ENCODE measurements around the gene TMEM205. TPM values are rescaled to one million over a fixed set of nuclear protein-coding genes. Genes with fewer than 3 reads are reported as not detected.
"Not testable (repeated sequence)": the region's sequence is repeated elsewhere in the genome, so short reads cannot be mapped to it uniquely, and the experiment has no call there.

The TMEM205 gene
- total RNA-seq, 3 donors from 2014 or later: 33.5 to 38.9 (median 33.7) TPM

DNA sequence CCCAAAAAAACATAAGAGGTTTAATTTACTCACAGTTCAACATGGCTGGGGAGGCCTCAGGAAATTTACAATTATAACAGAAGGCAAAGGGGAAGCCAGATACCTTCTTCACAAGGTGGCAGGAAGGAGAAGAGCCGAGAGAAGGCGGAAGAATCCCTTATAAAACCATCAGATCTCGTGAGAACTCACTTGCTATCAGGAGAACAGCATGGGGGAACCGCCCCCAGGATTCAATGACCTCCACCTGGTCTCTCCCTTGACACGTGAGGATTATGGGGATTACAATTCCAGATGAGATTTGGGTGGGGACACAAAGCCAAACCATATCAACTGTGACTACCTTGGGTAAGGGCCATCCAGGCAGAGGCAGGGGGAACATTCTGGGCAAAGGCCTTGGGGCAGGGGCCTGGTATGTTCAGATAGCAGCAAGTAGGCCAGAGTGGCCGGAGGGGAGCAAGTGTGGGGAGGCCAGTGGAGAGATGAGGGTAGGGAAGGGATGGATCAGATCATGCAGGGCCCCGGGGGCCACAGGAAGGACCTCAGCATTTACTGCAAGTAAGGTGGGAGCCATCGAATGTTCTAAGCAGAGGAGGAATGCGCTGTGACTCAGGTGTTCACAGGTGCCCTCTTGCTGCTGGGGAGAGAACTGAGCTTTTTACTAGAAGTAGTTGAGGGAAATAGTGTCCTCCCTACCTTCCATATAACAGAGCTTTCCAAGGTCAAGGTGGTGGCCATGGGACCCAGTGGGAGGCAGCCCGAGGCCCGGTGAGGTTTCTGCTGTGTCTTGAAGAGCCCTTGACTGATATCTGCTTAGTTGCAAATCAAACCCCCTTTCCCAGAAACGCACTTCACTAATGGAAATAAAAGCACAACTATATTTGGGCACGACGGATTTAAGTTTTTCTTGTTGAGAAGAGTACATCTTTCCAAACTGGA is 24.6 kb downstream of the TMEM205 start:
- H3K27me3 Mint-ChIP-seq (ENCODE audit: low read depth): peaks cover 6% of the 10 kb centered on the region
- ATAC-seq: no peak
- DNase-seq: no peak
- peak overlapping the region; percentile 1 for H3K4me3 Mint-ChIP-seq
- H3K36me3 Mint-ChIP-seq (ENCODE audit: insufficient read depth): no peaks in the 10 kb centered on the region
- no peaks in the 10 kb centered on the region for H3K9me3 Mint-ChIP-seq
- H3K4me1 Mint-ChIP-seq (ENCODE audit: low read depth): peaks cover 19% of the 10 kb centered on the region

DNA sequence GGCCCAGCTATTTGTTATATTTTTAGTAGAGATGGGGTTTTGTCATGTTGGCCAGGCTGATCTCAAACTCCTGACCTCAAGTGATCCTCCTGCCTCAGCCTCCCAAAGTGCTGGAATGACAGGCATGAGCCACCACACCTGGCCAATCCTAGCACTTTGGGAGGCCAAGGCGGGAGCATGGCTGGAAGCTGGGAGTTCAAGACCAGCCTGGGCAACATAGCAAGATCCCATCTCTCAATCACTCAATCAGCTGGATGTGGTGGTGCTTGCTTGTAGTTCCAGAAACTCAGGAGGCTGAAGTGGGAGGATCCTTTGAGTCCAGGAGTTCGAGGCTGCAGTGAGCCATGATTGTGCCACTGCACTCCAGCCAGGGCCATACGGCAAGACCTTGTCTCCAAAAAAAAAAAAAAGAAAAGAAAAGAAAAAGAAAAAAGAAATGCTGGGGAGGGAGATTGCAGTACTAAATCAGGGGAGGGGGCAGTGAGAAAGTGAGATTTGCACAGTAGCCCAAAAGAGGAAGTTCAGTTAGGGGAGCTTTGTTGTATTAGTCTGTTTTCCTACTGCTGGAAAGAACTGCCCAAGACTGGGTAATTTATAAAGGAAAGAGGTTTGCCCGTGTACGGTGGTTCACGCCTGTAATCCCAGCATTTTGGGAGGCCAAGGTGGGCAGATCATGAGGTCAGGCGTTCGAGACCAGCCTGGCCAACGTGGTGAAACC is 25.6 kb downstream of the TMEM205 start:
- H3K27me3 Mint-ChIP-seq (ENCODE audit: low read depth); DNase-seq; H3K9me3 Mint-ChIP-seq; H3K36me3 Mint-ChIP-seq (ENCODE audit: insufficient read depth); H3K4me3 Mint-ChIP-seq; ATAC-seq: not testable (repeated sequence)
- peaks cover 19% of the 10 kb centered on the region for H3K4me1 Mint-ChIP-seq (ENCODE audit: low read depth)

DNA sequence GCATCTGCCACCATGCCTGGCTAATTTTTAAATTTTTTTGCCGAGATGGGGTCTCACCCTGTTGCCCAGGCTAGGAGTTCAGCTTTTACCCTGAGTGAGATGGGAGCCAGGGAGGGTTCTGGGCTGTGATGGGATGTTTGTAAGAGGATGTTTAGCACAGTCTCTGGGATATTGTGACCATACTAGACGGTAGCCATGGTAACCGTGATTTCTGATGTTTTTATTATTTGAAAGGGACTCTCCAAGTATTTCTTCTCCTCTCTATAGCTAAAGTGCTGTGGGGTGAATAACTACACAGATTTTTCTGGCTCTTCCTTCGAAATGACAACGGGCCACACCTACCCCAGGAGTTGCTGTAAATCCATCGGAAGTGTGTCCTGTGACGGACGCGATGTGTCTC is 39.7 kb downstream of the TMEM205 start:
- Mint-ChIP-seq H3K4me1 (ENCODE audit: low read depth) (no peaks in the 10 kb centered on the region), H3K36me3 (ENCODE audit: insufficient read depth) (no peaks in the 10 kb centered on the region), H3K27me3 (ENCODE audit: low read depth) (peaks cover 14% of the 10 kb centered on the region), H3K4me3 (no peak overlapping the region), H3K9me3 (no peaks in the 10 kb centered on the region)
- ATAC-seq (no peak), DNase-seq (no peak)

DNA sequence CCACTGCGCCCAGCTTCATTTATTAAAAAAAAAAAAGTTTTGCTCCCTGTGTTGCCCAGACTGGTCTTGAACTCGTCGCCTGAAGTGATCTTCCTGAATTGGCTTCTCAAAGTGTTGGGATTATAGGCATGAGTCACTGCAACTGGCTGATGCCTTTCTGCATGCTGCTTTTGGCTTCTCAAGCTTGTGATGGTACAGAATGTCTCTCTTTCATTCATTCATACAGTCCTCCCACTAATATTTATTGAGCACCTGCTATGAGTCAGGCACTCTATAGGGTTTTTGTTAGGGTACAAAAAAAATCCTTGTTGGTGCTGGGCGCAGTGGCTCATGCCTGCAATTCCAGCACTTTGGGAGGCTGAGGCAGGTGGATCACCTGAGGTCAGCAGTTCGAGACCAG is 41.1 kb downstream of the TMEM205 start:
- DNase-seq (no peak), ATAC-seq (no peak)
- Mint-ChIP-seq H3K4me1 (ENCODE audit: low read depth) (no peaks in the 10 kb centered on the region), H3K4me3 (no peak overlapping the region), H3K36me3 (ENCODE audit: insufficient read depth) (no peaks in the 10 kb centered on the region), H3K9me3 (no peaks in the 10 kb centered on the region), H3K27me3 (ENCODE audit: low read depth) (peaks cover 14% of the 10 kb centered on the region)

DNA sequence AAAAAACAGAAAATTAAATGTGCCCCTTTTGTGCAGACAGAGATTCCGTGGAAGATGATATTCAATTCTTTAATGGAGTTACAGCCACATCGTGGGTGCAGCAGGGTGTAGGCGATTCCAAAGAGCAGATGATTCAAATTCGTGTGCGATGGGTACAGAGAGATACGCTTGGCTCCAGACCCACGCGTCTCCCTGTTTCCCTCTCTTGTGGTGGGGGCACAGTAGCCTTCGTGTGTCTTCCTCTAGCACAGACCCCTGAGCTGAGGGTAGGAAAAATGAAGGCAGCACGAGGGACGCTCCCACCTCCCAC is 45.3 kb downstream of the TMEM205 start:
- Mint-ChIP-seq H3K4me3 (no peak overlapping the region), H3K4me1 (ENCODE audit: low read depth) (no peaks in the 10 kb centered on the region), H3K36me3 (ENCODE audit: insufficient read depth) (no peaks in the 10 kb centered on the region), H3K27me3 (ENCODE audit: low read depth) (peaks cover 8% of the 10 kb centered on the region), H3K9me3 (no peaks in the 10 kb centered on the region)
- DNase-seq (no peak), ATAC-seq (no peak)

DNA sequence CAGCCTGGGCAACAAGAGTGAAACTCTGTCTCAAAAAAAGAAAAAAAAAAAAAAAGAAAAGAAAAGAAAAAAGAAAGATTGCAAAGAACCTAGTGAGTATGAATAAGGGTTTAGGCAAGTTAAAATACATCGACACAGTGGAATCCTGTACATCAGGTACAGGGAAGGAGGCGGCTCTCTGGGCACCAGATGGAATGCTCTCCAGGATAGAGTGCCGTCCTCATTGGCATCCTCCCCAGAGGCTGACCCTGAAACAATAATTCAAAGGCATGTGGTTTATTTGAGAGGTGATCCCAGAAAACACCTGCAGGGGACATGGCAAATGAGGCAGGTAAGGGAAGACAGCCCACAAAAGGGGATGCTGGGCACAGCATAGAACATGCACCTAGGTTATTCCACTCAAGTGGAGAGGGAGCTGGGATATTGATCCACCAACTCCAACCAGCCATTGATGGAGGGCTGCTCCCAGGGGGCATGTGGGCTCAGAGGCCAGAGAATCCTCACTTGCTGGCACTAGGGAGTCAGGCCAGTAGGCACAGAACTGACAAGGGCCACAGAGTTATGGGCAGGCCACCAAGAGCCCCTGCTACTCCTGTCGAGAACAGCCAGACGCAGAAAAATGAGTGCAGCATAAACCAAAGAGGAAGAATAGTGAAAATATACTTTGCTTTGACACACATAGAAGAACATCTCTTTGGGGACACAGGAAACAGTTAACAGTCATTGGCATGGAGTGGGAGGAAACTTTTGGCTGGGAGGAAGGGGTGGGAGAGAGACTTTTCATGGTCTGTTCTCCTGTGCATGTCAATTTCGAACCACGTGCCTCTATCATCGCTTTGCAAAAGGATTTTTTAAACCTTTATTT is 45.9 kb downstream of the TMEM205 start:
- H3K4me3 Mint-ChIP-seq: no peak overlapping the region
- peaks cover 9% of the 10 kb centered on the region for H3K27me3 Mint-ChIP-seq (ENCODE audit: low read depth)
- no peaks in the 10 kb centered on the region for H3K36me3 Mint-ChIP-seq (ENCODE audit: insufficient read depth)
- ATAC-seq (no peak), DNase-seq (no peak)
- H3K9me3 Mint-ChIP-seq: no peaks in the 10 kb centered on the region
- no peaks in the 10 kb centered on the region for H3K4me1 Mint-ChIP-seq (ENCODE audit: low read depth)

DNA sequence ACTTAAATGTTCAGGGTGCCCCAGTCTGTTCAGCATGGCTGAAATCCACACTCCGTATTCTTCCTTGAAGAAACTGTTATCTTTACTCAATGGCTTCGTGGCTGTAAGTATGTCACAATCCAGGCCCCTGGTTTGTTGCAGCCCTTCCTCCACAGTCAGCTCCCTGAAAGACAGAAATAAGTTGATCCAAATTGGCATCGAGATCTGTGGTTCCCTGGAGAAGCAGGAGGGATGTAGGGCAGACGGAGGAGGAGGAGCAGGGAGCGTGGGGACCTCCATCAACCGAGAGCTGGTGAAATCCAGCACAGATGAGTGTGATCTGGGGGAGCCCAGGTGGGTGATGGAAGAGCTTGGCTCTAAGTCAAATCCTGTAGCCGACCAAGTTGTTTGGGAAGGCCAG is 49.8 kb downstream of the TMEM205 start:
- DNase-seq: no peak
- no peak for ATAC-seq
- Mint-ChIP-seq H3K4me3 (no peak overlapping the region), H3K4me1 (ENCODE audit: low read depth) (peaks cover 9% of the 10 kb centered on the region), H3K36me3 (ENCODE audit: insufficient read depth) (no peaks in the 10 kb centered on the region), H3K27me3 (ENCODE audit: low read depth) (peaks cover 14% of the 10 kb centered on the region), H3K9me3 (no peaks in the 10 kb centered on the region)

DNA sequence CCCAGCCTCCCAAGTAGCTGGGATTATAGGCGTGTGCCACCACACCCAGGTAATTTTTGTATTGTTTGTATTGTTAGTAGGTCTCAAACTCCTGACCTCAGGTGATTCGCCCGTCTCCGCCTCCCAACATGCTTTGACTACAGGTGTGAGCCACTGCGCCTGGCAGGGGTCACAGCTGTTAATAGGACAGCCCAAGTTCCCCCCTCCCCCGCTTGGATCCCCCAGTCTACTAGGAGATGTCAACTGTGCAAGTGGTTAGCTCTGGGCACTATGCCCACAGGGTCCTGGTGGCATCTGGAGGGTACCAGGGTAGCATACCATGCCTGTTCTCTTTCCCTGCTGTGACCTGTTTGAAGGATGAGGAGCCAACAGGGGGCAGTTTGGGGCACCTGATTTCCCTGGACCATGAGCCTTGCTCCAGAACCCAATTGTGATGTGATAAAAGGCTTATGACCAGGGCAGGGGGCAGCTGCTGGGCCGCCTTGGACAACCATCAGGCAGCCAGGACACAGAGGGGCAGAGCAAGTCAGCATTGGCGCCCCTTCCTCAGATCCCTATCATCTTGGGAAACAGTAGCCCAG is 50.3 kb downstream of the TMEM205 start, which contains the start of gene TSPAN16:
Gene TSPAN16, plus strand, starts transcription at position 496 of the 581 bp plus-strand sequence. CDS start 138 bp downstream, outside the sequence.
- Mint-ChIP-seq H3K27me3 (ENCODE audit: low read depth) (peaks cover 17% of the 10 kb centered on the region), H3K4me1 (ENCODE audit: low read depth) (peaks cover 9% of the 10 kb centered on the region), H3K9me3 (no peaks in the 10 kb centered on the region), H3K4me3 (no peak within 1 kb of the TSS), H3K36me3 (ENCODE audit: insufficient read depth) (no peaks in the 10 kb centered on the region)
- DNase-seq (no peak), ATAC-seq (no peak)

DNA sequence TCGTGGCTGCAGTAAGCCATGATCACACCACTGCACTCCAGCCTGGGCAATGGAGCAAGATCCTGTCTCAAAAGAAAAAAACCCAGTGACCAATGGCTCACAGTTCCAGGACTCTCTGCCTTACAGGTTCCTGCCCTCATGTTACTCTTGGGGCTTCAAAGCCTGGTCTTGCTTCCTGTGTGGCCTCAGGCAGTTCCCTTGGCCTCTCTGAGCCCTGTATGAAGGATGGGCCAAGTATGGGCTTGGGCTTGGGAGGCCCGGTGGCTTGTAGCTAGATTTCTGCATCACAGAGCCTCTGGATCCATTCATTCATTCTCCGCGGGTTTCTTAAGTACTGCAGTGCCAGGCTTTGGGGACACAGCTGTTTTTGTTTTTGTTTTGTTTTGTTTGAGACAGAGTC is 50.9 kb downstream of the TMEM205 start:
- no peak for ATAC-seq
- Mint-ChIP-seq H3K36me3 (ENCODE audit: insufficient read depth) (no peaks in the 10 kb centered on the region), H3K4me1 (ENCODE audit: low read depth) (peaks cover 9% of the 10 kb centered on the region), H3K9me3 (no peaks in the 10 kb centered on the region), H3K4me3 (no peak overlapping the region), H3K27me3 (ENCODE audit: low read depth) (peaks cover 20% of the 10 kb centered on the region)
- no peak for DNase-seq

DNA sequence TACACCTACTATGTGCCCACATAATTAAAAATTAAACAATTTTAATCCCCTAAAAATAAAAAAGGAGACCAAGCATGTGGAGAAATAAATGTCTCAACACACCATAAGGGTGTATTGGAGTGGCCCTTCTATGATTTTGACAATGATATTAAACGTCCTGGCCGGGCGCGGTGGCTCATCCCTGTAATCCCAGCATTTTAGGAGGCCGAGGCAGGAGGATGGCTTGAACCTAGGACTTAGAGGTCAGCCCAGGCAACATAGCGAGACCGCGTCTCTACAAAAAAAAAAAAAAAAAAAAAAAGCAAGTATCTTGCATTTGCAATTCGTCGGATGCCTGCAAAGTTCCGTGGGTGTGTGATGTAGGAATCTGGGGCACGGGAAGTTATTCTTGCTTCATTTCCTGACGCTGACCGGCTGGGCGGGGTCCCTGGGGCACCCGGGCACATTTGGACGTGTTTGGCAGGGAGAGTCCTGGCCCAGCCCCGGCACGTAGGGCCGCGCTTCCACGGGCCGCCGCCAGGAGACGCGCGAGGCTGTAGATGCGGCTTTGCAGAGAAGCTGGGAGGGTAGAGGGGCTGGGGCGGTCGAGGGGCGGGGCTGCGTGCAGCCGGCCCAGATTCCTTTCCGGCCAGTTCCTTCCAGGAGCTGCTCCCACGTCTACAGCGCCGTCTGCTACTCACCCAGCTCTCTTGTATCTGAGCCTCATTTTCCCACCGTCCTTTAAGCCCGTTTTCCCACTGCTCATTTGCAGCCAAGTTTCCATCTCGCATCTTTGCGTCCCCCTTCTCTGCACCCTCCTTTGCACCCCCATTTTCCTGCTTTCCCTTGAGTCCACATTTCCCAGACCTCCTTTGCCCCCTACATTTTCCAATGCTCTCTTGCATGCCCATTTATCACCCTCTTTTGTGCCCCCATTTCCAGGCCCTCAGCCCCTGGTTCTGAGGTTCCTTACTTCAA is 52.4 kb downstream of the TMEM205 start:
- no peaks in the 10 kb centered on the region for H3K9me3 Mint-ChIP-seq
- peak; percentile 99 to 100 for ATAC-seq
- no peaks in the 10 kb centered on the region for H3K36me3 Mint-ChIP-seq (ENCODE audit: insufficient read depth)
- H3K27me3 Mint-ChIP-seq (ENCODE audit: low read depth): peaks cover 28% of the 10 kb centered on the region
- no peak overlapping the region for H3K4me3 Mint-ChIP-seq
- DNase-seq: peak; percentile 70
- H3K4me1 Mint-ChIP-seq (ENCODE audit: low read depth): peaks cover 9% of the 10 kb centered on the region
